Keratinocyte (primary cell): ENCODE measurements around the gene TMEM61. TPM values are rescaled to one million over a fixed set of nuclear protein-coding genes. Genes with fewer than 3 reads are reported as not detected.

Experiments used
- DNase-seq: peaks from one replicate; pipeline ENCODE4 v3.0.0-alpha.2; 2011; ENCODE audit warnings: low read depth, missing footprints, low spot score
- FAIRE-seq: peaks from 2 replicates; lab custom pipeline; 2011; peaks lifted over from hg19 to GRCh38; lab: Jason Lieb, UNC
- H2AFZ ChIP-seq: 2 replicates; pipeline ENCODE4 v1.6.0; 2012; ENCODE audit warnings: low read length, control low read depth, inconsistent platforms; ENCODE audit not compliant: control insufficient read depth
- H3K27ac ChIP-seq: 2 replicates; pipeline ENCODE4 v1.5.1; 2011; ENCODE audit warnings: low read length; ENCODE audit not compliant: control insufficient read depth, insufficient read depth
- H3K27me3 ChIP-seq: 3 replicates; pipeline ENCODE4 v1.6.0; 2011; ENCODE audit warnings: low read length; ENCODE audit not compliant: control insufficient read depth, insufficient read depth; ENCODE audit errors: extremely low read depth
- H3K36me3 ChIP-seq, 2 experiments: 2 replicates in 1 of 2; 3 replicates in 1 of 2; pipeline ENCODE4 v1.5.1; 2011; ENCODE audit warnings: low read length in 2 of 2, mild to moderate bottlenecking in 1 of 2; ENCODE audit not compliant: control insufficient read depth in 2 of 2, insufficient read depth in 2 of 2; ENCODE audit errors: extremely low read depth in 1 of 2
- H3K4me1 ChIP-seq: 3 replicates; pipeline ENCODE4 v1.5.1; 2011; ENCODE audit warnings: low read length; ENCODE audit not compliant: control insufficient read depth, insufficient read depth; ENCODE audit errors: extremely low read depth
- H3K4me2 ChIP-seq: 3 replicates; pipeline ENCODE4 v1.6.0; 2011; ENCODE audit warnings: low read depth, low read length; ENCODE audit not compliant: control insufficient read depth, insufficient read depth; ENCODE audit errors: extremely low read depth
- H3K4me3 ChIP-seq, 3 experiments: fragments of 200-600 bp in 1 of 3; sonication (generic) in 1 of 3; 2 replicates in 2 of 3; 3 replicates in 1 of 3; pipeline ENCODE4 v1.5.1; 2011 to 2016; ENCODE audit warnings: low read length in 3 of 3, mild to moderate bottlenecking in 3 of 3, control low read depth in 2 of 3, inconsistent platforms in 1 of 3, low read depth in 1 of 3, mixed read lengths in 1 of 3, mixed run types in 1 of 3, moderate library complexity in 1 of 3; ENCODE audit not compliant: control insufficient read depth in 2 of 3, insufficient read depth in 2 of 3; ENCODE audit errors: extremely low read depth in 1 of 3
- H3K79me2 ChIP-seq: 2 replicates; pipeline ENCODE4 v1.6.0; 2012; ENCODE audit warnings: low read length; ENCODE audit not compliant: control insufficient read depth, insufficient read depth
- H3K9ac ChIP-seq: 3 replicates; pipeline ENCODE4 v1.6.0; 2011; ENCODE audit warnings: low read length; ENCODE audit not compliant: control insufficient read depth, insufficient read depth; ENCODE audit errors: extremely low read depth
- H3K9me1 ChIP-seq: 3 replicates; pipeline ENCODE4 v1.6.0; 2011; ENCODE audit warnings: low read length; ENCODE audit not compliant: control insufficient read depth, insufficient read depth; ENCODE audit errors: extremely low read depth
- H3K9me3 ChIP-seq: 2 replicates; pipeline ENCODE4 v1.5.1; 2012; ENCODE audit warnings: low read depth, low read length; ENCODE audit not compliant: control insufficient read depth
- H4K20me1 ChIP-seq: 3 replicates; pipeline ENCODE4 v1.6.0; 2011; ENCODE audit warnings: low read length; ENCODE audit not compliant: control insufficient read depth, insufficient read depth; ENCODE audit errors: extremely low read depth
- EZH2 ChIP-seq: IDR thresholded peaks from one replicate; pipeline ENCODE4 v1.6.1; 2012; ENCODE audit warnings: inconsistent platforms, mild to moderate bottlenecking, low read length, moderate library complexity
- dilution Hi-C: fragments of 300-500 bp; cut with MboI; formaldehyde crosslinking; loops from one replicate; pipeline ENCODE4 v1.7.0; 2020; ENCODE audit warnings: low sequenced_read_pairs; ENCODE audit not compliant: extremely low pct_ligation_motif_present
- polyA plus RNA-seq, 5 experiments: library from polyadenylated mRNA; depleted of rRNA in 3 of 5; stranded (reverse) in 3 of 5; stranded (forward) in 1 of 5; unstranded in 1 of 5; fragments of >200 nt; gene quantifications; 1 replicate in 1 of 5; 2 replicates in 3 of 5; 3 replicates in 1 of 5; pipeline versions ENCODE4 v1.2.1 to v1.2.3, GENCODE V29; 2011 to 2012; ENCODE audit warnings: missing spikeins in 2 of 5, low read depth in 1 of 5, low replicate concordance in 1 of 5
- TF ChIP-seq, protein P1 (sequence below), 3 experiments: IDR thresholded peaks in 1 of 3; conservative IDR thresholded peaks in 1 of 3; optimal IDR thresholded peaks in 1 of 3; 2 replicates in 2 of 3; 3 replicates in 1 of 3; pipeline versions ENCODE3 to v1.5.1; 2011; ENCODE audit warnings: low read length in 3 of 3, mild to moderate bottlenecking in 3 of 3, moderate library complexity in 2 of 3, control low read depth in 1 of 3, inconsistent platforms in 1 of 3; ENCODE audit not compliant: insufficient read depth in 2 of 3; ENCODE audit errors: extremely low read depth in 1 of 3

Gene TMEM61
- polyA plus RNA-seq, 1 donor (not counting 4 experiments of a cell fraction or from before 2014, with no cell fraction given): 1.0 TPM

DNA sequence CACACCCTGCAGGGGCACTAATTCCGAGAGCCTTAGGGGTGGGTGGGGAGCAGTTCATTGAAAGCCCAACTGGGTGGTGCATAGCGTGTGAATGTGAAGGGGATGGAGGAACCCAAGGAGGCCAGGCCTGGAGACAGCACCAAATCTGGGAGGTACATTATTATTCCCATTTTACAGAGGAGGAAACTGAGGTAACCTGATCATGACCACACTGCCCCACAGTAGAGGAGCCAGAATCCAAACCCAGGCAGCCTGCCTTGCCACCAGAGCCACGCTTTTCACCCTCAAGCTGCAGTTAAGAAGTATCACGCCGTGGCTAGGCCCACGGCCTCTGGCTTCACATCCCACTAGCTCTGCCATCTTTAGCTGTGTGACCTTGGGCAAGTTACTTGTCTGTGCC lies 17.7 kb downstream of the TMEM61 start:
- dilution Hi-C loops: no loop called here
- DNase-seq (no peak), FAIRE-seq (no peak)
- H3K9me1 ChIP-seq: no peaks in the 10 kb centered on the region
- H3K27me3 ChIP-seq: peaks cover 19% of the 10 kb centered on the region
- H3K4me2 ChIP-seq: no peak overlapping the region
- H3K27ac ChIP-seq: no peak overlapping the region
- H3K4me3 ChIP-seq: no peak overlapping the region
- H3K9me3 ChIP-seq: no peaks in the 10 kb centered on the region
- no peaks in the 10 kb centered on the region for H3K4me1 ChIP-seq
- H4K20me1 ChIP-seq: no peaks in the 10 kb centered on the region
- no peaks in the 10 kb centered on the region for H3K36me3 ChIP-seq
- TF ChIP-seq, protein P1, sequence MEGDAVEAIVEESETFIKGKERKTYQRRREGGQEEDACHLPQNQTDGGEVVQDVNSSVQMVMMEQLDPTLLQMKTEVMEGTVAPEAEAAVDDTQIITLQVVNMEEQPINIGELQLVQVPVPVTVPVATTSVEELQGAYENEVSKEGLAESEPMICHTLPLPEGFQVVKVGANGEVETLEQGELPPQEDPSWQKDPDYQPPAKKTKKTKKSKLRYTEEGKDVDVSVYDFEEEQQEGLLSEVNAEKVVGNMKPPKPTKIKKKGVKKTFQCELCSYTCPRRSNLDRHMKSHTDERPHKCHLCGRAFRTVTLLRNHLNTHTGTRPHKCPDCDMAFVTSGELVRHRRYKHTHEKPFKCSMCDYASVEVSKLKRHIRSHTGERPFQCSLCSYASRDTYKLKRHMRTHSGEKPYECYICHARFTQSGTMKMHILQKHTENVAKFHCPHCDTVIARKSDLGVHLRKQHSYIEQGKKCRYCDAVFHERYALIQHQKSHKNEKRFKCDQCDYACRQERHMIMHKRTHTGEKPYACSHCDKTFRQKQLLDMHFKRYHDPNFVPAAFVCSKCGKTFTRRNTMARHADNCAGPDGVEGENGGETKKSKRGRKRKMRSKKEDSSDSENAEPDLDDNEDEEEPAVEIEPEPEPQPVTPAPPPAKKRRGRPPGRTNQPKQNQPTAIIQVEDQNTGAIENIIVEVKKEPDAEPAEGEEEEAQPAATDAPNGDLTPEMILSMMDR (optimal IDR thresholded peaks at IDR 0.05 in 1 of 3, IDR thresholded peaks at IDR 0.05 in 1 of 3, conservative IDR thresholded peaks at IDR 0.05 in 1 of 3; ENCODE audit: extremely low read depth in 1 of 3, insufficient read depth in 2 of 3, low read length in 3 of 3): no peak
- no peak for TF ChIP-seq EZH2
- H3K9ac ChIP-seq: no peak overlapping the region
- H3K79me2 ChIP-seq: no peaks in the 10 kb centered on the region
- no peak overlapping the region for H2AFZ ChIP-seq

DNA sequence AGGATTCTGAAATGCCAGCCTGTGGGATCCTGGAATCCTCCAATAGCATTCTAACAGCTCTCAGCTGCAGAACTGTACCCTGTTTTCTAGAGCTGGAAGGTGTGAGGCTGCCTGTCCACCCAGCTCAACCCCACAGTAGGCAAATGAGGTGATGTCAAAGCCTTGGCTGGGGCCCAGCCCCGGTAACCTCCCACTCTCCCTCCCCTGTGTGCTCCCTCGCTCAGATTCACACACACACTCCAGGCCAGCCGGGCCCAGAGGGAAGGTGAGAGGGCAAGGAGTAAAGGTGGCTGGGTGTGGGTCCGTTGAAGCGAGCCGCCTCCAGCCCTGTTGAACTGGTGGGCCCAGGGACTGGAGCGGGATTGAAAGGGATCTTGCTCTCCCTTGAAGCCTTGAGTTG lies 18.2 kb downstream of the TMEM61 start, which contains the start of gene BSND:
Gene BSND, plus strand, starts transcription at position 257 of the 400 bp plus-strand sequence. CDS start 254 bp downstream, outside the sequence.
- Histone ChIP-seq H4K20me1 (no peaks in the 10 kb centered on the region), H3K9me3 (no peaks in the 10 kb centered on the region), H3K4me2 (no peak within 1 kb of the TSS), H3K27me3 (peaks cover 19% of the 10 kb centered on the region), H3K36me3 (no peaks in the 10 kb centered on the region), H3K9ac (no peak within 1 kb of the TSS), H3K4me1 (no peaks in the 10 kb centered on the region), H3K79me2 (no peaks in the 10 kb centered on the region), H2AFZ (no peak within 1 kb of the TSS), H3K9me1 (no peaks in the 10 kb centered on the region), H3K27ac (no peak within 1 kb of the TSS), H3K4me3 (no peak within 1 kb of the TSS)
- no peak for FAIRE-seq
- dilution Hi-C loops: no loop called here
- no peak for DNase-seq
- TF ChIP-seq, protein P1 (optimal IDR thresholded peaks at IDR 0.05 in 1 of 3, IDR thresholded peaks at IDR 0.05 in 1 of 3, conservative IDR thresholded peaks at IDR 0.05 in 1 of 3; ENCODE audit: extremely low read depth in 1 of 3, insufficient read depth in 2 of 3, low read length in 3 of 3): no peak
- no peak for TF ChIP-seq EZH2
